Nephron (organoid): Measurements from ENCODE around the gene NARF.
A peak's percentile ranks its signal among the peaks of the same experiment; 100 is the strongest.
"Not testable (repeated sequence)": the region's sequence is repeated elsewhere in the genome, so short reads cannot be mapped to it uniquely, and the experiment has no call there.

Source experiments
- H3K27ac Mint-ChIP-seq, 3 experiments: 2 replicates each; pipeline ENCODE4 v1.8.0; 2020; ENCODE audit warnings: mixed read lengths in 3 of 3, mild to moderate bottlenecking in 2 of 3, moderate library complexity in 1 of 3
- H3K27me3 Mint-ChIP-seq: 2 replicates; pipeline ENCODE4 v1.8.0; 2021; ENCODE audit warnings: low read depth, mild to moderate bottlenecking, moderate library complexity, mixed read lengths
- H3K36me3 Mint-ChIP-seq: 2 replicates; pipeline ENCODE4 v1.8.0; 2020; ENCODE audit warnings: low read depth, mixed read lengths
- H3K4me1 Mint-ChIP-seq: 2 replicates; pipeline ENCODE4 v1.8.0; 2020; ENCODE audit warnings: mixed read lengths
- H3K4me3 Mint-ChIP-seq, 3 experiments: 2 replicates each; pipeline ENCODE4 v1.8.0; 2020; ENCODE audit warnings: mild to moderate bottlenecking in 3 of 3, mixed read lengths in 3 of 3, moderate library complexity in 2 of 3
- H3K9me3 Mint-ChIP-seq: 2 replicates; pipeline ENCODE4 v1.8.0; 2020; ENCODE audit warnings: mixed read lengths
- TF ChIP-seq, protein P1 (sequence below), 3 experiments: fragments of 200-600 bp; sonication (generic); IDR thresholded peaks; one replicate each; pipeline ENCODE4 v1.5.0; 2021; ENCODE audit warnings: antibody characterized with exemption in 3 of 3; ENCODE audit not compliant: unreplicated experiment in 3 of 3

The NARF gene

DNA sequence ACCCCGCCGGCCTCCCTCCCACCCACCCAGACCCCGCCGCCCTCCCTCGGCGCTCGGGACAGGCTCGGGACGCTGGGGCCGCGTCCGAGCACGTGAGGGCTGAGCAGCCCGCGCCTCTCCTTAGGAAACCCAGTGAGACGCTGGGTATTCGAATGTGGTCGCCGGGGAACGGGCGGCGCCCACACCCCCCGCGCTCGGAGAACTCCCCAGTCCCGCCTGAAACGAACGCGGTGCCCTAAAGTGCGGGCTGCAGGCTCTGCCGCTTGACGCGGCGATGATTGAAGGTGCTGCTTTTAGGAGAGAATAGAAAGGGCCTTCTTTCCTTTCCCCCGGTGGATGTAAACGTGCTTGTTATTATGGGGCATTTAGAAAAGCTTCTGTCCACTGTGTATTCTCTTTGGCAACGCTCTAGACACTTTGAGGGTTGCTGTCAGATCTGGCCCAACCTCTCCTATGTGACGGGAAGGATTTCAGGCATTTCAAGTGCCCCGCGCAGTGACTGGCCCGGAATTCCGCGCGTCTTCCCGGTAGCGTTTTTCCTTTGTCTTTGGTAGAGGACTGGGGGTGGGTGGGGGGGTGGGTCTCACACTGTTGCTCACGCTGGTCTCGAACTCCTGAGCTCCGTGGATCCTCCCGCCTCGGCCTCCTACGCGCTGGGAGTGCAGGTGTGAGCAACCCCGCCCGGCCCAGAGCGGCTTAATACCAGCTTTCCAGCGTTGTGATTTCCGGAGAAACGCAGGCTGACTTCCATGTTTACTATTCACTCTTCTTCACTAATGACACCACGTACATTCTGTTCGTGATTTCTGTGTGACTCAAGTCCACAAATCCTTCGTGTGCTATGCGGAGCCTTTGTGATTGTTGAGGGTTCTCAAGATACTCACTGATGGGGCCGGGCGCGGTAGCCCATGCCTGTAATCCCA is 39.2 kb downstream of the NARF start:
- H3K36me3 Mint-ChIP-seq = no peaks in the 10 kb centered on the region
- peak overlapping the region; percentile 89 to 94 (median 94) for H3K4me3 Mint-ChIP-seq
- H3K27ac Mint-ChIP-seq = peak overlapping the region; percentile 92 to 97 (median 96)
- TF ChIP-seq, protein P1, sequence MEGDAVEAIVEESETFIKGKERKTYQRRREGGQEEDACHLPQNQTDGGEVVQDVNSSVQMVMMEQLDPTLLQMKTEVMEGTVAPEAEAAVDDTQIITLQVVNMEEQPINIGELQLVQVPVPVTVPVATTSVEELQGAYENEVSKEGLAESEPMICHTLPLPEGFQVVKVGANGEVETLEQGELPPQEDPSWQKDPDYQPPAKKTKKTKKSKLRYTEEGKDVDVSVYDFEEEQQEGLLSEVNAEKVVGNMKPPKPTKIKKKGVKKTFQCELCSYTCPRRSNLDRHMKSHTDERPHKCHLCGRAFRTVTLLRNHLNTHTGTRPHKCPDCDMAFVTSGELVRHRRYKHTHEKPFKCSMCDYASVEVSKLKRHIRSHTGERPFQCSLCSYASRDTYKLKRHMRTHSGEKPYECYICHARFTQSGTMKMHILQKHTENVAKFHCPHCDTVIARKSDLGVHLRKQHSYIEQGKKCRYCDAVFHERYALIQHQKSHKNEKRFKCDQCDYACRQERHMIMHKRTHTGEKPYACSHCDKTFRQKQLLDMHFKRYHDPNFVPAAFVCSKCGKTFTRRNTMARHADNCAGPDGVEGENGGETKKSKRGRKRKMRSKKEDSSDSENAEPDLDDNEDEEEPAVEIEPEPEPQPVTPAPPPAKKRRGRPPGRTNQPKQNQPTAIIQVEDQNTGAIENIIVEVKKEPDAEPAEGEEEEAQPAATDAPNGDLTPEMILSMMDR (IDR thresholded peaks at IDR 0.05; ENCODE audit: unreplicated experiment in 3 of 3) = no peak
- H3K4me1 Mint-ChIP-seq = peaks cover 12% of the 10 kb centered on the region
- H3K9me3 Mint-ChIP-seq = no peaks in the 10 kb centered on the region
- H3K27me3 Mint-ChIP-seq = peaks cover 5% of the 10 kb centered on the region

- no peak overlapping the region for H3K4me3 Mint-ChIP-seq
- TF ChIP-seq, protein P1 (IDR thresholded peaks at IDR 0.05; ENCODE audit: unreplicated experiment in 3 of 3) = no peak
- H3K27ac Mint-ChIP-seq = no peak overlapping the region
- no peaks in the 10 kb centered on the region for H3K27me3 Mint-ChIP-seq
- H3K4me1 Mint-ChIP-seq = peaks cover 8% of the 10 kb centered on the region
- no peaks in the 10 kb centered on the region for H3K9me3 Mint-ChIP-seq
- H3K36me3 Mint-ChIP-seq = no peaks in the 10 kb centered on the region
These were observed 43.7 kb downstream of the NARF start for GRCh38 chr17:82502207-82502606.

- Mint-ChIP-seq H3K4me3 (no peak overlapping the region), H3K27ac (no peak overlapping the region), H3K4me1 (peaks cover under 1% of the 10 kb centered on the region), H3K27me3 (no peaks in the 10 kb centered on the region), H3K9me3 (no peaks in the 10 kb centered on the region), H3K36me3 (no peaks in the 10 kb centered on the region)
- TF ChIP-seq, protein P1 (IDR thresholded peaks at IDR 0.05; ENCODE audit: unreplicated experiment in 3 of 3) = no peak
These were observed 44.7 kb downstream of the NARF start for GRCh38 chr17:82503094-82503727.

DNA sequence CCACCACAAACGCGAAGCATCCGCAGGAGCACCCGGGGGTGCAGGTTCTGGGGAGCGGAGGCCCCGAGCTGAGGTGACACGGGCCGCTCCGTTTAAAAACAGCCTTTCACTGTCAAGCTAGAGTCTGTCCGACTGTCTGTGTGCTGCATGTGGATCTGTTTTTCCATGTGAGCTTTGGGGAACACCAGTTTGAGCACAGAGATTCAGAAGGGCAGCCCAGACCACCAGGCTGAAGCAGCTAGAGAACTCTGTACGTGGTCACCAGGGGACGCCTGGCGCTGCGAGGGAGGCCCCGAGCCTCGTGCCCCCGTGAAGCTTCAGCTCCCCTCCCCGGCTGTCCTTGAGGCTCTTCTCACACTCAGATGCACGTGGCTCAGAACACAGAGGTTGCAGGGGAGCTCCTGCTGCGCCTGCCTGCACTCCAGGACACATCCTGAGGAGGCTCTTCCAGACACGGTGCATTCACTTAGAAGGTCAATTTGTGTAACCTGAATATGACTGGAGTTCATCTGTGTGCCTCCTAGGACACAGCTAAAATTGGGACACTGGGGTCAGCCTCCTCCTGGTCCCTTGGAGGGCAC is 45.3 kb downstream of the NARF start:
- Mint-ChIP-seq H3K4me1 (no peaks in the 10 kb centered on the region), H3K27ac (no peak overlapping the region), H3K4me3 (no peak overlapping the region), H3K27me3 (no peaks in the 10 kb centered on the region), H3K9me3 (no peaks in the 10 kb centered on the region), H3K36me3 (no peaks in the 10 kb centered on the region)
- TF ChIP-seq, protein P1 (IDR thresholded peaks at IDR 0.05; ENCODE audit: unreplicated experiment in 3 of 3) = no peak

- Mint-ChIP-seq H3K27me3 (no peaks in the 10 kb centered on the region), H3K4me3 (no peak overlapping the region), H3K9me3 (no peaks in the 10 kb centered on the region), H3K36me3 (no peaks in the 10 kb centered on the region), H3K4me1 (no peaks in the 10 kb centered on the region), H3K27ac (no peak overlapping the region)
- TF ChIP-seq, protein P1 (IDR thresholded peaks at IDR 0.05; ENCODE audit: unreplicated experiment in 3 of 3) = no peak
These were observed 46.8 kb downstream of the NARF start for GRCh38 chr17:82505296-82505695.

DNA sequence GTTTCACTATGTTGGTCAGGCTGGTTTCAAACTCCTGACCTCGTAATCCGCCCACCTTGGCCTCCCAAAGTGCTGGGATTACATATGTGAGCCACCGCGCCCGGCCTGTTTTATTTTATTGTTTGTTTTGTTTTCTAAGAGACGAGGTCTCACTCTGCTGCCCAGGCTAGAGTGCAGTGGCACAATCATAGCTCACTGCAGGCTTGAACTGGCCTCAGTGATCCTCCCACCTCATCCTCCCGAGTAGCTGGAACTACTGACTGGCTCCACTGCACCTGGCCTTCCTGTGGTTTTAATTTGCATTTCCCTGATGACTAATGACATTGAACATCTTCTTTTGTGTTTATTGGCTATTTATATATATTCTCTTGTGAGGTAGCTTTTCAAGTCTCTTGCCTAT is 47.9 kb downstream of the NARF start:
- not testable (repeated sequence) for H3K4me3 Mint-ChIP-seq, H3K27ac Mint-ChIP-seq, H3K4me1 Mint-ChIP-seq, H3K36me3 Mint-ChIP-seq, H3K9me3 Mint-ChIP-seq, H3K27me3 Mint-ChIP-seq
